Measurements from ENCODE around the gene MTTP. TPM values are rescaled to one million over a fixed set of nuclear protein-coding genes. Genes with fewer than 3 reads are reported as not detected.

MTTP gene
- total RNA-seq, 1 donor from 2014 or later, result 0.80 TPM

- DNase-seq (ENCODE audit: low read depth), result no peak
Measured at GRCh38 chr4:99665983-99666382, 91.4 kb downstream of the MTTP start.

- DNase-seq (ENCODE audit: low read depth), result no peak
Measured at GRCh38 chr4:99668472-99668871, 93.8 kb downstream of the MTTP start.

- no peak for DNase-seq (ENCODE audit: low read depth)
Measured at GRCh38 chr4:99669084-99669483, 94.5 kb downstream of the MTTP start.

DNA sequence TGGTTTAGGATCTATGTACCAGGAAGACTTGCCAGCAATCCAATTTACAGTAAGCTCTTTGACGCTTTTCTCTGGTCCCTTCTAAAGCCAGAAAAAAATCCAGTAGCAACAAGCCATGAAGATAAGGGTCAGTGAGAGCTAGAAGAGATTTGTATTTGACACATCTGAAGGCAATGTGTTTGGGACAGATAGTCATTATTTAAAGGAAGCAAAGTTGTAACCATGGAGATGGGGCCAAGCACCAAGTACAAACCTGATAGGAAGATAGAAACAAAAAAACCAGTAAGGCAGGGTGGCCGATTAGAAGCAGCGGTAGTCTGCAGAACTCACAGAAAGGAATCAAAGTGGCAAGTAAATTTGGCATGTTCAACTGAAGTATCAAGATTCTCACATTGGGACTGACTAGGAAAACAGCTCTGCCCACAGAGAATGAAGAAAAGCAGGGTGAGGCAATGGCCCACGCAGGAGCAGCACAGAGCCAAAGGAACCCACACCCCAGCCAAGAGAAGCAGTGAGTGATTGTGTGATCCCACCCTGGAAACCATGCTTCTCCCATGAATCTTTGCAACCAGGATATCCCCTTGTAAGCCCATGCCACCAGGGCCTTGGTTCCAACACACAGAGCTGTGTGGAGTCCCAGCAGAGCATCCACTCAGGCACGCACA, 95.9 kb downstream of the MTTP start:
- DNase-seq (ENCODE audit: low read depth), result no peak

Other genes starting within 250 kb of the MTTP start
- not detected in 2 replicates for gene ADH1C, start 222.1 kb upstream of the MTTP start, total RNA-seq
- not detected in 2 replicates for gene ADH7, start 139.5 kb upstream of the MTTP start, total RNA-seq
- 0.31 TPM in 1 of 2 replicates, not detected in the other for gene C4orf17, start 63.8 kb upstream of the MTTP start, total RNA-seq
- gene TRMT10A, start 10.8 kb upstream of the MTTP start, total RNA-seq, result 10.7 and 13.7 TPM in 2 replicates
- 2.7 and 8.5 TPM in 2 replicates for gene C4orf54, start 83.0 kb downstream of the MTTP start, total RNA-seq
- not detected in 2 replicates for gene DAPP1, start 242.0 kb downstream of the MTTP start, total RNA-seq